GM23338 (cell line): Measurements from ENCODE around the gene CYB5A. TPM values are rescaled to one million over a fixed set of nuclear protein-coding genes. Genes with fewer than 3 reads are reported as not detected.
A peak's percentile ranks its signal among the peaks of the same experiment; 100 is the strongest.

Source experiments
- ATAC-seq: fragments of 200-7000 bp; cut with Tn5 transposase; 3 replicates; pipeline ENCODE4 v1.9.1; 2020
- DNase-seq: peaks from one replicate; pipeline ENCODE4 v3.0.0-alpha.2; 2015; ENCODE audit warnings: low spot score
- H2AFZ ChIP-seq: fragments of 200-600 bp; sonication (generic); 2 replicates; pipeline ENCODE4 v1.8.0; 2016; ENCODE audit warnings: antibody characterized with exemption, mild to moderate bottlenecking, moderate library complexity
- H3F3A ChIP-seq: fragments of 200-600 bp; sonication (generic); replicated peaks from 2 replicates; pipeline ENCODE4 v1.8.0; 2017; ENCODE audit warnings: antibody characterized with exemption, mixed run types, low read depth
- H3K27ac ChIP-seq: fragments of 200-600 bp; sonication (generic); 2 replicates; pipeline ENCODE4 v1.6.1; 2016; ENCODE audit warnings: low read depth
- H3K27me3 ChIP-seq: fragments of 200-600 bp; sonication (generic); 2 replicates; pipeline ENCODE4 v1.8.0; 2016; ENCODE audit warnings: mild to moderate bottlenecking, mixed run types, moderate library complexity; ENCODE audit not compliant: insufficient read depth
- H3K36me3 ChIP-seq: fragments of 200-600 bp; sonication (generic); 2 replicates; pipeline ENCODE4 v1.8.0; 2016; ENCODE audit warnings: mild to moderate bottlenecking; ENCODE audit not compliant: insufficient read depth
- H3K4me1 ChIP-seq: fragments of 200-600 bp; sonication (generic); 2 replicates; pipeline ENCODE4 v1.8.0; 2016; ENCODE audit warnings: mild to moderate bottlenecking, moderate library complexity; ENCODE audit not compliant: insufficient read depth
- H3K4me2 ChIP-seq: fragments of 200-600 bp; sonication (generic); 2 replicates; pipeline ENCODE4 v1.7.1; 2017; ENCODE audit warnings: mixed run types
- H3K4me3 ChIP-seq: fragments of 200-600 bp; sonication (generic); 2 replicates; pipeline ENCODE4 v1.6.1; 2016; ENCODE audit warnings: mixed run types
- H3K79me2 ChIP-seq: fragments of 200-600 bp; sonication (generic); replicated peaks from 2 replicates; pipeline ENCODE4 v1.8.0; 2017; ENCODE audit warnings: mild to moderate bottlenecking; ENCODE audit not compliant: insufficient read depth
- H3K9me2 ChIP-seq: fragments of 200-600 bp; sonication (generic); 2 replicates; pipeline ENCODE4 v1.8.0; 2017; ENCODE audit not compliant: insufficient read depth
- H4K20me1 ChIP-seq: fragments of 200-600 bp; sonication (generic); replicated peaks from 2 replicates; pipeline ENCODE4 v1.8.0; 2017; ENCODE audit warnings: mild to moderate bottlenecking; ENCODE audit not compliant: insufficient read depth
- H3K27ac Mint-ChIP-seq: 2 replicates; pipeline ENCODE4 v1.8.0; 2020; ENCODE audit warnings: inconsistent platforms, mild to moderate bottlenecking, moderate library complexity, mixed read lengths
- H3K27me3 Mint-ChIP-seq: 3 replicates; pipeline ENCODE4 v1.8.0; 2022; ENCODE audit warnings: low read depth, mild to moderate bottlenecking, moderate library complexity, mixed read lengths, inconsistent platforms; ENCODE audit not compliant: insufficient read depth, poor library complexity
- H3K36me3 Mint-ChIP-seq: 3 replicates; pipeline ENCODE4 v1.8.0; 2021; ENCODE audit warnings: low read depth, mild to moderate bottlenecking, inconsistent platforms, moderate library complexity, mixed read lengths
- H3K4me1 Mint-ChIP-seq: 3 replicates; pipeline ENCODE4 v1.8.0; 2020; ENCODE audit warnings: mild to moderate bottlenecking, inconsistent platforms, mixed read lengths
- H3K4me3 Mint-ChIP-seq: 3 replicates; pipeline ENCODE4 v1.8.0; 2021; ENCODE audit warnings: moderate library complexity, mild to moderate bottlenecking, inconsistent platforms, mixed read lengths
- H3K9me3 Mint-ChIP-seq: 3 replicates; pipeline ENCODE4 v1.8.0; 2020; ENCODE audit warnings: moderate library complexity, mild to moderate bottlenecking, inconsistent platforms, mixed read lengths
- CREB1 ChIP-seq: fragments of 250-450 bp; sonication (Bioruptor Pico); IDR thresholded peaks from 2 replicates; pipeline ENCODE4 v1.5.0; 2020; ENCODE audit warnings: low read depth, mild to moderate bottlenecking, moderate library complexity
- EZH2 ChIP-seq: fragments of 200-600 bp; sonication (generic); IDR thresholded peaks from one replicate; pipeline ENCODE4 v1.8.0; 2017; ENCODE audit warnings: antibody characterized with exemption, mild to moderate bottlenecking, low read depth; ENCODE audit not compliant: unreplicated experiment
- EZH2phosphoT487 ChIP-seq: fragments of 200-600 bp; sonication (generic); IDR thresholded peaks from one replicate; pipeline ENCODE4 v1.8.1; 2018; ENCODE audit warnings: antibody characterized with exemption; ENCODE audit not compliant: unreplicated experiment
- JUNB ChIP-seq: IDR thresholded peaks from one replicate; pipeline ENCODE4 v1.6.1; 2016; ENCODE audit warnings: antibody characterized with exemption; ENCODE audit not compliant: unreplicated experiment
- NANOG ChIP-seq: IDR thresholded peaks from 2 replicates; pipeline ENCODE4 v1.6.1; 2016; ENCODE audit warnings: antibody characterized with exemption, borderline replicate concordance
- POLR2AphosphoS5 ChIP-seq: IDR thresholded peaks from 2 replicates; pipeline ENCODE4 v1.6.1; 2016; ENCODE audit warnings: antibody characterized with exemption, low read depth
- STAT1 ChIP-seq: IDR thresholded peaks from one replicate; pipeline ENCODE4 v1.6.1; 2016; ENCODE audit warnings: antibody characterized with exemption; ENCODE audit not compliant: unreplicated experiment
- ZNF114 ChIP-seq: fragments of 250-450 bp; sonication (Bioruptor Pico); IDR thresholded peaks from 2 replicates; pipeline ENCODE4 v1.5.0; 2020; ENCODE audit warnings: mild to moderate bottlenecking, moderate library complexity
- ZNF331 ChIP-seq: fragments of 250-450 bp; sonication (Bioruptor Pico); IDR thresholded peaks from 2 replicates; pipeline ENCODE4 v1.5.0; 2020; ENCODE audit warnings: low read depth, mild to moderate bottlenecking, moderate library complexity
- polyA plus RNA-seq: library from polyadenylated mRNA; unstranded; fragments of >200 nt; fragmentation: Nextera tagmentation; extraction: Ambion mirVana; gene quantifications from 2 replicates; pipeline ENCODE4 v1.2.1, GENCODE V29; 2016
- total RNA-seq: library from RNA; depleted of rRNA; stranded (reverse); fragments of >200 nt; shearing (Covaris generic); gene quantifications from 2 replicates; pipeline ENCODE4 v1.2.3, GENCODE V29; 2014
- TF ChIP-seq, protein P1 (sequence below): IDR thresholded peaks from one replicate; pipeline ENCODE4 v1.6.1; 2018; ENCODE audit warnings: antibody characterized with exemption; ENCODE audit not compliant: unreplicated experiment
- TF ChIP-seq, protein P2 (sequence below): IDR thresholded peaks from 2 replicates; pipeline ENCODE4 v1.6.1; 2016; ENCODE audit warnings: antibody characterized with exemption
- TF ChIP-seq, protein P3 (sequence below): fragments of 250-450 bp; sonication (Bioruptor Pico); IDR thresholded peaks from 2 replicates; pipeline ENCODE4 v1.5.0; 2020; ENCODE audit warnings: mild to moderate bottlenecking, moderate library complexity
- TF ChIP-seq, protein P4 (sequence below), 2 experiments: fragments of 200-600 bp in 1 of 2; sonication (generic) in 1 of 2; conservative IDR thresholded peaks; 2 replicates each; pipeline versions ENCODE4 v1.5.1 to v1.6.1; 2016 to 2017; ENCODE audit warnings: antibody characterized with exemption in 2 of 2, low read depth in 2 of 2, mild to moderate bottlenecking in 2 of 2, moderate library complexity in 1 of 2

CYB5A gene
- total and polyA plus RNA-seq, 2 experiments from 2014 or later = 136 to 283 TPM

DNA sequence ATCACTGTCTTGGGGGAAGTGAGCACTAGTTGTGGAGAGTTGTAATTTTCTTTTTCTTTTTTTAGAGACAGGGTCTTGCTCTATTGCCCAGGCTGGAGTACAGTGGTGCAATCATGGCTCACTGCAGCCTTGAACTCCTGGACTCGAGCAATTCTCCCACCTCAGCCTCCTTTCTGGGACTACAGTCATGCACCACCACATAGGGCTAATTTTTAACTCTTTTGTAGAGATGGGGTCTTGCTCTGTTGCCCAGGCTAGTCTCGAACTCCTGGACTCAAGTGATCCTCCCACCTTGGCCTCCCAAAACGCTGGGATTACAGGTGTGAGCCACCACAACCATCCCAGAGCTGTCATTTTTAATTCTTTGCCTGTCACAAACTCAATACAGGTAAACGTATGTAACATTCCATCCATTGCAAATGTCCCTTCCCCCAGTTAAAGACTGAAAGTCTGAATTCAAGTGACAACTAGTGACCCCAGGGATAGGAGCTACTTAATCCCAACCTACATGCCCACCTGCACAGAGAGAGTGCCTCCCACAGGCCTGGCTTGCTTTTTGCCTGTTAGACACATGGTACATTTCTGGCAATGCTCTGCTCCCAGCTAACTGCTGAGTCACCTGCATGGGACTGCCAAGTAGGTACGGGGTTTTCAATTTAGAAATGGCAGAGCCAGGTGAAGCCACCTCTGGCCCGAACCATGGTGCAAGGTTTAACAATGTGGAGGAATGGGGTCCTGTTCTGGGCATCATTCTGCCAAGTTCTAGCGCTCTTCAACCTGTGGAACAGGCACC lies 60.6 kb downstream of the CYB5A start:
- ATAC-seq = no peak
- no peak overlapping the region for H3K4me3 Mint-ChIP-seq
- no peaks in the 10 kb centered on the region; the same call in 2 of the 3 replicates for H3K9me3 Mint-ChIP-seq
- DNase-seq = no peak
- Histone ChIP-seq H3K4me2 (no peak overlapping the region), H3K4me3 (no peak overlapping the region), H3F3A (no peaks in the 10 kb centered on the region), H3K27ac (no peak overlapping the region), H3K9me2 (no peaks in the 10 kb centered on the region), H3K36me3 (no peaks in the 10 kb centered on the region), H4K20me1 (no peaks in the 10 kb centered on the region), H3K4me1 (no peaks in the 10 kb centered on the region), H3K79me2 (no peaks in the 10 kb centered on the region), H3K27me3 (no peaks in the 10 kb centered on the region), H2AFZ (peak overlapping the region; percentile 66)
- TF ChIP-seq JUNB = no peak
- no peak for TF ChIP-seq STAT1
- TF ChIP-seq EZH2phosphoT487 = no peak
- TF ChIP-seq ZNF331 (CRISPR knock-in tag) = no peak
- TF ChIP-seq, protein P1, sequence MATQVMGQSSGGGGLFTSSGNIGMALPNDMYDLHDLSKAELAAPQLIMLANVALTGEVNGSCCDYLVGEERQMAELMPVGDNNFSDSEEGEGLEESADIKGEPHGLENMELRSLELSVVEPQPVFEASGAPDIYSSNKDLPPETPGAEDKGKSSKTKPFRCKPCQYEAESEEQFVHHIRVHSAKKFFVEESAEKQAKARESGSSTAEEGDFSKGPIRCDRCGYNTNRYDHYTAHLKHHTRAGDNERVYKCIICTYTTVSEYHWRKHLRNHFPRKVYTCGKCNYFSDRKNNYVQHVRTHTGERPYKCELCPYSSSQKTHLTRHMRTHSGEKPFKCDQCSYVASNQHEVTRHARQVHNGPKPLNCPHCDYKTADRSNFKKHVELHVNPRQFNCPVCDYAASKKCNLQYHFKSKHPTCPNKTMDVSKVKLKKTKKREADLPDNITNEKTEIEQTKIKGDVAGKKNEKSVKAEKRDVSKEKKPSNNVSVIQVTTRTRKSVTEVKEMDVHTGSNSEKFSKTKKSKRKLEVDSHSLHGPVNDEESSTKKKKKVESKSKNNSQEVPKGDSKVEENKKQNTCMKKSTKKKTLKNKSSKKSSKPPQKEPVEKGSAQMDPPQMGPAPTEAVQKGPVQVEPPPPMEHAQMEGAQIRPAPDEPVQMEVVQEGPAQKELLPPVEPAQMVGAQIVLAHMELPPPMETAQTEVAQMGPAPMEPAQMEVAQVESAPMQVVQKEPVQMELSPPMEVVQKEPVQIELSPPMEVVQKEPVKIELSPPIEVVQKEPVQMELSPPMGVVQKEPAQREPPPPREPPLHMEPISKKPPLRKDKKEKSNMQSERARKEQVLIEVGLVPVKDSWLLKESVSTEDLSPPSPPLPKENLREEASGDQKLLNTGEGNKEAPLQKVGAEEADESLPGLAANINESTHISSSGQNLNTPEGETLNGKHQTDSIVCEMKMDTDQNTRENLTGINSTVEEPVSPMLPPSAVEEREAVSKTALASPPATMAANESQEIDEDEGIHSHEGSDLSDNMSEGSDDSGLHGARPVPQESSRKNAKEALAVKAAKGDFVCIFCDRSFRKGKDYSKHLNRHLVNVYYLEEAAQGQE = no peak
- TF ChIP-seq, protein P2, sequence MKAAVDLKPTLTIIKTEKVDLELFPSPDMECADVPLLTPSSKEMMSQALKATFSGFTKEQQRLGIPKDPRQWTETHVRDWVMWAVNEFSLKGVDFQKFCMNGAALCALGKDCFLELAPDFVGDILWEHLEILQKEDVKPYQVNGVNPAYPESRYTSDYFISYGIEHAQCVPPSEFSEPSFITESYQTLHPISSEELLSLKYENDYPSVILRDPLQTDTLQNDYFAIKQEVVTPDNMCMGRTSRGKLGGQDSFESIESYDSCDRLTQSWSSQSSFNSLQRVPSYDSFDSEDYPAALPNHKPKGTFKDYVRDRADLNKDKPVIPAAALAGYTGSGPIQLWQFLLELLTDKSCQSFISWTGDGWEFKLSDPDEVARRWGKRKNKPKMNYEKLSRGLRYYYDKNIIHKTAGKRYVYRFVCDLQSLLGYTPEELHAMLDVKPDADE = no peak
- TF ChIP-seq, protein P3, sequence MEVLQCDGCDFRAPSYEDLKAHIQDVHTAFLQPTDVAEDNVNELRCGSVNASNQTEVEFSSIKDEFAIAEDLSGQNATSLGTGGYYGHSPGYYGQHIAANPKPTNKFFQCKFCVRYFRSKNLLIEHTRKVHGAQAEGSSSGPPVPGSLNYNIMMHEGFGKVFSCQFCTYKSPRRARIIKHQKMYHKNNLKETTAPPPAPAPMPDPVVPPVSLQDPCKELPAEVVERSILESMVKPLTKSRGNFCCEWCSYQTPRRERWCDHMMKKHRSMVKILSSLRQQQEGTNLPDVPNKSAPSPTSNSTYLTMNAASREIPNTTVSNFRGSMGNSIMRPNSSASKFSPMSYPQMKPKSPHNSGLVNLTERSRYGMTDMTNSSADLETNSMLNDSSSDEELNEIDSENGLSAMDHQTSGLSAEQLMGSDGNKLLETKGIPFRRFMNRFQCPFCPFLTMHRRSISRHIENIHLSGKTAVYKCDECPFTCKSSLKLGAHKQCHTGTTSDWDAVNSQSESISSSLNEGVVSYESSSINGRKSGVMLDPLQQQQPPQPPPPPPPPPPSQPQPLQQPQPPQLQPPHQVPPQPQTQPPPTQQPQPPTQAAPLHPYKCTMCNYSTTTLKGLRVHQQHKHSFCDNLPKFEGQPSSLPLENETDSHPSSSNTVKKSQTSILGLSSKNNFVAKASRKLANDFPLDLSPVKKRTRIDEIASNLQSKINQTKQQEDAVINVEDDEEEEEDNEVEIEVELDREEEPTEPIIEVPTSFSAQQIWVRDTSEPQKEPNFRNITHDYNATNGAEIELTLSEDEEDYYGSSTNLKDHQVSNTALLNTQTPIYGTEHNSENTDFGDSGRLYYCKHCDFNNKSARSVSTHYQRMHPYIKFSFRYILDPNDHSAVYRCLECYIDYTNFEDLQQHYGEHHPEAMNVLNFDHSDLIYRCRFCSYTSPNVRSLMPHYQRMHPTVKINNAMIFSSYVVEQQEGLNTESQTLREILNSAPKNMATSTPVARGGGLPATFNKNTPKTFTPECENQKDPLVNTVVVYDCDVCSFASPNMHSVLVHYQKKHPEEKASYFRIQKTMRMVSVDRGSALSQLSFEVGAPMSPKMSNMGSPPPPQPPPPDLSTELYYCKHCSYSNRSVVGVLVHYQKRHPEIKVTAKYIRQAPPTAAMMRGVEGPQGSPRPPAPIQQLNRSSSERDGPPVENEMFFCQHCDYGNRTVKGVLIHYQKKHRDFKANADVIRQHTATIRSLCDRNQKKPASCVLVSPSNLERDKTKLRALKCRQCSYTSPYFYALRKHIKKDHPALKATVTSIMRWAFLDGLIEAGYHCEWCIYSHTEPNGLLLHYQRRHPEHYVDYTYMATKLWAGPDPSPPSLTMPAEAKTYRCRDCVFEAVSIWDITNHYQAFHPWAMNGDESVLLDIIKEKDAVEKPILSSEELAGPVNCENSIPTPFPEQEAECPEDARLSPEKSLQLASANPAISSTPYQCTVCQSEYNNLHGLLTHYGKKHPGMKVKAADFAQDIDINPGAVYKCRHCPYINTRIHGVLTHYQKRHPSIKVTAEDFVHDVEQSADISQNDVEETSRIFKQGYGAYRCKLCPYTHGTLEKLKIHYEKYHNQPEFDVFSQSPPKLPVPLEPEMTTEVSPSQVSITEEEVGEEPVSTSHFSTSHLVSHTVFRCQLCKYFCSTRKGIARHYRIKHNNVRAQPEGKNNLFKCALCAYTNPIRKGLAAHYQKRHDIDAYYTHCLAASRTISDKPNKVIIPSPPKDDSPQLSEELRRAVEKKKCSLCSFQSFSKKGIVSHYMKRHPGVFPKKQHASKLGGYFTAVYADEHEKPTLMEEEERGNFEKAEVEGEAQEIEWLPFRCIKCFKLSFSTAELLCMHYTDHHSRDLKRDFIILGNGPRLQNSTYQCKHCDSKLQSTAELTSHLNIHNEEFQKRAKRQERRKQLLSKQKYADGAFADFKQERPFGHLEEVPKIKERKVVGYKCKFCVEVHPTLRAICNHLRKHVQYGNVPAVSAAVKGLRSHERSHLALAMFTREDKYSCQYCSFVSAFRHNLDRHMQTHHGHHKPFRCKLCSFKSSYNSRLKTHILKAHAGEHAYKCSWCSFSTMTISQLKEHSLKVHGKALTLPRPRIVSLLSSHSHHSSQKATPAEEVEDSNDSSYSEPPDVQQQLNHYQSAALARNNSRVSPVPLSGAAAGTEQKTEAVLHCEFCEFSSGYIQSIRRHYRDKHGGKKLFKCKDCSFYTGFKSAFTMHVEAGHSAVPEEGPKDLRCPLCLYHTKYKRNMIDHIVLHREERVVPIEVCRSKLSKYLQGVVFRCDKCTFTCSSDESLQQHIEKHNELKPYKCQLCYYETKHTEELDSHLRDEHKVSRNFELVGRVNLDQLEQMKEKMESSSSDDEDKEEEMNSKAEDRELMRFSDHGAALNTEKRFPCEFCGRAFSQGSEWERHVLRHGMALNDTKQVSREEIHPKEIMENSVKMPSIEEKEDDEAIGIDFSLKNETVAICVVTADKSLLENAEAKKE (CRISPR knock-in tag) = no peak
- no peak for TF ChIP-seq EZH2
- no peak for TF ChIP-seq ZNF114 (CRISPR knock-in tag)
- no peak for TF ChIP-seq NANOG
- TF ChIP-seq, protein P4, sequence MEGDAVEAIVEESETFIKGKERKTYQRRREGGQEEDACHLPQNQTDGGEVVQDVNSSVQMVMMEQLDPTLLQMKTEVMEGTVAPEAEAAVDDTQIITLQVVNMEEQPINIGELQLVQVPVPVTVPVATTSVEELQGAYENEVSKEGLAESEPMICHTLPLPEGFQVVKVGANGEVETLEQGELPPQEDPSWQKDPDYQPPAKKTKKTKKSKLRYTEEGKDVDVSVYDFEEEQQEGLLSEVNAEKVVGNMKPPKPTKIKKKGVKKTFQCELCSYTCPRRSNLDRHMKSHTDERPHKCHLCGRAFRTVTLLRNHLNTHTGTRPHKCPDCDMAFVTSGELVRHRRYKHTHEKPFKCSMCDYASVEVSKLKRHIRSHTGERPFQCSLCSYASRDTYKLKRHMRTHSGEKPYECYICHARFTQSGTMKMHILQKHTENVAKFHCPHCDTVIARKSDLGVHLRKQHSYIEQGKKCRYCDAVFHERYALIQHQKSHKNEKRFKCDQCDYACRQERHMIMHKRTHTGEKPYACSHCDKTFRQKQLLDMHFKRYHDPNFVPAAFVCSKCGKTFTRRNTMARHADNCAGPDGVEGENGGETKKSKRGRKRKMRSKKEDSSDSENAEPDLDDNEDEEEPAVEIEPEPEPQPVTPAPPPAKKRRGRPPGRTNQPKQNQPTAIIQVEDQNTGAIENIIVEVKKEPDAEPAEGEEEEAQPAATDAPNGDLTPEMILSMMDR (conservative IDR thresholded peaks at IDR 0.05; ENCODE audit: low read depth in 2 of 2) = no peak
- TF ChIP-seq CREB1 (CRISPR knock-in tag) = no peak
- TF ChIP-seq POLR2AphosphoS5 = no peak
- H3K4me1 Mint-ChIP-seq = no peaks in the 10 kb centered on the region
- H3K27me3 Mint-ChIP-seq = peaks cover 4% of the 10 kb centered on the region
- no peaks in the 10 kb centered on the region for H3K36me3 Mint-ChIP-seq
- no peak overlapping the region for H3K27ac Mint-ChIP-seq
